GM12801 (cell line): Measurements from ENCODE around the gene RFC4.

Experiments
- TF ChIP-seq, protein P1 (sequence below): IDR thresholded peaks from one replicate; pipeline ENCODE4 v1.5.1; 2011; ENCODE audit warnings: control low read depth; ENCODE audit not compliant: insufficient read length; ENCODE audit errors: extremely low read depth

The RFC4 gene

DNA sequence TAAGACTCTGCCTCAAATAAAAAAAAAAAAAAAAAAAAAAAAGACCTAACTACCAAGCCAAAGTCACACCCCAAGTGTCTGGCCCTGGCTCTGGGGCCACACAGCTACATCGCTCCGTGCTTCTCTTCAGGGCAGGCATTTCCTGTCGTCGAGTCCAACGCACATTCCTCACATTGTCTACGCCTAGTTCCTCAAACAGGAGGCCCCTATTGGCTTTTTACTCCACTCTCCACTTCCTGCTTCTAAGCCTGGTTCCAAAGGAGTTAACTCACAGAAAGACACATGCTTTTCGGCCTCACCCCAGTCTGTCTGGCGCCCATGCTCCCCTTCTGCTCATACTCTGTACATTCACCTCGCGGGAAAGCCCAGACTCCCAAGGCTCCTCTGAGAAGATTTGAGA, 60.3 kb downstream of the RFC4 start:
- TF ChIP-seq, protein P1, sequence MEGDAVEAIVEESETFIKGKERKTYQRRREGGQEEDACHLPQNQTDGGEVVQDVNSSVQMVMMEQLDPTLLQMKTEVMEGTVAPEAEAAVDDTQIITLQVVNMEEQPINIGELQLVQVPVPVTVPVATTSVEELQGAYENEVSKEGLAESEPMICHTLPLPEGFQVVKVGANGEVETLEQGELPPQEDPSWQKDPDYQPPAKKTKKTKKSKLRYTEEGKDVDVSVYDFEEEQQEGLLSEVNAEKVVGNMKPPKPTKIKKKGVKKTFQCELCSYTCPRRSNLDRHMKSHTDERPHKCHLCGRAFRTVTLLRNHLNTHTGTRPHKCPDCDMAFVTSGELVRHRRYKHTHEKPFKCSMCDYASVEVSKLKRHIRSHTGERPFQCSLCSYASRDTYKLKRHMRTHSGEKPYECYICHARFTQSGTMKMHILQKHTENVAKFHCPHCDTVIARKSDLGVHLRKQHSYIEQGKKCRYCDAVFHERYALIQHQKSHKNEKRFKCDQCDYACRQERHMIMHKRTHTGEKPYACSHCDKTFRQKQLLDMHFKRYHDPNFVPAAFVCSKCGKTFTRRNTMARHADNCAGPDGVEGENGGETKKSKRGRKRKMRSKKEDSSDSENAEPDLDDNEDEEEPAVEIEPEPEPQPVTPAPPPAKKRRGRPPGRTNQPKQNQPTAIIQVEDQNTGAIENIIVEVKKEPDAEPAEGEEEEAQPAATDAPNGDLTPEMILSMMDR, result no peak

DNA sequence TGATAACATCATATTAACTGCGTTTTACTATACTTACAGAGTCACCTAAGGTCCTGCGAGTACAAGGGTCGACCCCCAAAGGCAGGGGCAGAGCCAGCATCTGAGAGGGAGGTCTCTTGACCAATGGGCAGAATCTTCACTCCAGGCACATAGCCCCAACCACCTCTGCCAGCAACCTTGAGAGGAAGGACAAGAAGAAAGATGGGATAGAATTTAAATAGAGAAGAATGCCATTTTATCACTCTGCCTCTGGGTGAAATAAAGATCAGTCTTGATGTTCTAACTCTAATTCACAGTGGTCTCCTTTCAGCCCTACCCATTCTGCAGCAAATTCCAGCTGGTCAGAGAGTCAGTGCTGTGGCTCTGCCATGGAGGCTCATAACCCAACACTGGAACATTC, 62.6 kb downstream of the RFC4 start:
- TF ChIP-seq, protein P1, result no peak

DNA sequence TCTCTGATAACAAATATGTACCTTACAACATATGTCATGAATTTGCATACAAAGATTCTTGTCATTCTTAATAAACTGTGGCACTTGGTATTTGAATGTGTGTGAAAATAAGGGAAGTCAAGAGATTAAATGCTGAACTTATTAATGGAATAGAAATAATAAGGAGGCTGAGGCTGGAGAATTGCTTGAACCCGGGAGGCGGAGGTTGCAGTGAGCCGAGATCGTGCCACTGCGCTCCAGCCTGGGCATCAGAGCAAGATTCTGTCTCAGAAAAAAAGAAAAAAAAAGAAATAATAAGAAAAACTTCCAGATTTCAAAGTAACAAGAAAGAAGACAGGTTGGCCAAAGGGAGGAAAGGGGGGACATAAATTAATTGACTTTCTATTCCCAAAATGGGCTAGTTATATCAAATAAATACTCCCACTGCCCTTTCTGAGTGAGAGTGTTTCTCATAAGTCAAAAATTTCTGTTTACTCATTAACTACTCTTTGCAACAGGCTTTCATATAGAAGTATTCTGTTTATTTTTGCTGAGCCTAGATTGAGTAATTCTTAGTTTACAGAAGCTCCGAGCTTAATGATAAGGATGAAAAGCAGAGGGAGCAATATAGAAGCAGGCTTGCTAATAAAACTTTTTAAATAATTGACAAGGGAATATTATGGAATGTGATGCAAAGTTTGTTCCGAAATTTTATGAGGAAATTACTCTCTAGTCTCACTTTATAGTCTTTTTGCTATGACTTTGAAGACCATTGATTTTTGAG, 63.5 kb downstream of the RFC4 start:
- TF ChIP-seq, protein P1, result no peak
